ENCODE data around the gene MCM3AP.

MCM3AP gene

GRCh38 chr21:46273341-46273740 lies 12.1 kb downstream of the MCM3AP start:
- no peak for DNase-seq (ENCODE audit: low read depth in 2 of 2)

DNA sequence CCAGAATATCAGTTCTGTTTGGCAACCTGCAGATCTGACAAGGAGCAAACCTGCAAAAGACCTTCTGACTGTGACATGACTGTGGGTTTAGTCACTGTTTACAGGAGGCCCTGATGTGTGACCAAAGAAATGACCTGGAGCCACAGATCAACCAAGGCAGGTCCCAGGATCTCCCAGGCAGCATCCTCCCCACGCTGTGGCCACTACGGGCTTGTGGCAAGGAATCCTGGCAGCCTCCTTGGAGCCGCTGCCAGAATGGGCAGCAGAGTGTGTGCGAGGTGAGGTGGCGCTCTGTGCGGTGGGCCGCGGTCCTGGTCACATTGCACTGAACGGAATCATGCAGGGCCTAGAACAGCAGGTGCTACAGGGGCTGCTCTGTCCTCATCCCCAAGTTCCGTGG lies 15.9 kb downstream of the MCM3AP start:
- DNase-seq (ENCODE audit: low read depth in 2 of 2), result no peak

DNA sequence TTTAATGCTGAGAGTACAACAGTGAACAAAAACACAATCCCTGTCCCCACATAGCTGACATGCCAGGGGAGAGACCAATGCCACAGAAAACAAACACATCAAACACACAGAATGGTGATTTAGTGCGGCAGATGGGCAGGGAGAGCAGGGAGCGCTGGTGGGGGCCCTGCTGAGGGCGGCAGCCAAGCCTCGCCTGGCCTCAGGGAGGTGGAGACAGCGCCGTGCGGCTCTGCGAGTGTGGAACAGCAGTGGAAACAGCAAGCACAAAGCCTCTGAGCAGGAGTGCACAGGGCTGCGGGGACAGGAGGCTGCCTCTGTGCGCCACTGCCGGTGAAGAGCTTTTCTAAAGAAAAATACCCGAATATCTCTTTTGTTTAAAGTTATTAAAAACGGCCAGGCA lies 17.0 kb downstream of the MCM3AP start:
- DNase-seq (ENCODE audit: low read depth in 2 of 2), result no peak

- no peak for DNase-seq (ENCODE audit: low read depth in 2 of 2)
These were observed 18.5 kb downstream of the MCM3AP start for GRCh38 chr21:46266946-46267345.

- DNase-seq (ENCODE audit: low read depth in 2 of 2), result no peak
These were observed 19.5 kb downstream of the MCM3AP start for GRCh38 chr21:46265736-46266525.

- no peak for DNase-seq (ENCODE audit: low read depth in 2 of 2)
These were observed 20.7 kb downstream of the MCM3AP start for GRCh38 chr21:46264690-46265144.

GRCh38 chr21:46264046-46264689 lies 21.2 kb downstream of the MCM3AP start:
- DNase-seq (ENCODE audit: low read depth in 2 of 2), result no peak

GRCh38 chr21:46256501-46256994 lies 28.9 kb downstream of the MCM3AP start:
- no peak for DNase-seq (ENCODE audit: low read depth in 2 of 2)

GRCh38 chr21:46255758-46256337 lies 29.6 kb downstream of the MCM3AP start:
- no peak for DNase-seq (ENCODE audit: low read depth in 2 of 2)

GRCh38 chr21:46255166-46255565 lies 30.2 kb downstream of the MCM3AP start:
- no peak for DNase-seq (ENCODE audit: low read depth in 2 of 2)

DNA sequence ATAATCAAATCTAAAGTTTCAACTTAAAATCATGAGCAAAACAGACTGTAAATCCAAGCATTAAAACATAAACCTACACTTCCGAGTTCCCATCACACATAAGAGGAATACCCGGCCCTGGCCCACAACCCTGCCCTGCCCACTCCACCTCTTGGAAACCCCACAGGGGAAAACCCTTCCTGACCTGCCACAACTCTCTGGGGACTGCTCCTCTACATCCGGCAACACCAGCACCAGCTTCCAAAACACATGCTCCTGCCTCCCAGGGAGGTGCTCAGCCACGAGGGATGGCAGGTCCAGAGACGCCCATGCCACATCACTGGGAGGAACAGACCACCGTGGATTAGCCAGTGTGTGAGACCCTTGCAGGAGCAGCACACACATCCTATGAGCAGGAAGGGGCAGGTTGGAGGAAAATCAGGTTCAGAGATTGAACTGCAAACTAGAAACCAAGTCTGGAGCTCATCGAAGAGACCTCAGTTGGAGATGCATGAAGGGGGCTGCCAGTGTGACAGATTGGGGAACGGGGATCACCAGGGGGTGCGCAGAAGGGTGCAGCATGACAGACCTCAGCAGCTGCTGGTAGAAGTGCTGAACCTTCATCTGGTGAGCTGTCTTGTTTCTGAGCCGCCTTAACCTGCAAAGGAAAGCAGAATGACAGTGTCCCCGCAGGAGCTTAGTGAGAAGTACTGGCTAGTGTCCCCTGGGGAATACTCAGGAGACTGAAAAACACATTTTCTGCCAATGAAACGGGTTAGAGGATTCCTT lies 31.0 kb downstream of the MCM3AP start:
- no peak for DNase-seq (ENCODE audit: low read depth in 2 of 2)

- no peak for DNase-seq (ENCODE audit: low read depth in 2 of 2)
These were observed 31.7 kb downstream of the MCM3AP start for GRCh38 chr21:46253610-46254124.

DNA sequence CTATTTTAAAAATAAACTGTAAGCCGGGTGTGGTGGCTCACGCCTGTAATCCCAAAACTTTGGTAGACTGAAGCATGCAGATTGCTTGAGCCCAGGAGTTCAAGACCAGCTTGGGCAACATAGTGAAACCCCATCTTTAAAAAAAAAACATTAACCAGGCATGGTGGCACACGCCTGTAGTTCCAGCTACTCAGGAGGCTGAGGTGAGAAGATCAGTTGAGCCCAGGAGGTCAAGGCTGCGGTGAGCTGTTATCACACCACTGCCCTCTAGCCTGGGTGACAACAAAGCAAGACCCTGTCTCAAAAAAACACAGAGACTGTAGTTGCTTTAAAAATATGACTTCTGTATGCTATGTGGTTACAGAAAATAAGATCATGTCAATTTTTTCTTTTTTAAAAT lies 32.6 kb downstream of the MCM3AP start:
- no peak for DNase-seq (ENCODE audit: low read depth in 2 of 2)

DNA sequence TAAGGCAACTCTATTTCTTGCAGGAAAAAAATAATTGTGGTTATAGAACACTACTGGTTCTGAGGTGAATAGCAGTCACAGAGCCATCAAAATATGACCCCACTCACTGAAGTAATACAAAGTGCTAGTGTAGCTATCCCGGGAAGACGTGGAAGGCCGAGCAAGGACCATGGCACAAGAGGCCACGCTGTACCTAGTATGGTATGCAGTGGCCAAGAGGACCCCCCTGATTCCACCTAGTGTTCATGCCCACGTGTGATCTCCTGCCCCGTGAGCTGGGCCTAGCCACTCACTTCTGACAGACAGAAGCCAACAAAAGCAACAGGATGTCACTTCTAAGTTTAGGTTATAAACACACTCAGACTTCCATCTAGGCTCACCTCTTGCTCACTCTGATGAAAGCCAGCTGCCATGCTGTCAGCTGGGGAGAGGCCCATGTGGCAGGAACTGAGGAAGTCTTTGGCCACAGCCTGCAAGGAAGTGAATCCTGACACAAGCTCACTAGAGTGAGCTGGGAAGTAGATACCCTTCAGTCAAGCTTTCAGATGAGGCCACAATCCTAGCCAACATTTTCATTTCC lies 35.2 kb downstream of the MCM3AP start:
- DNase-seq (ENCODE audit: low read depth in 2 of 2), result no peak

DNA sequence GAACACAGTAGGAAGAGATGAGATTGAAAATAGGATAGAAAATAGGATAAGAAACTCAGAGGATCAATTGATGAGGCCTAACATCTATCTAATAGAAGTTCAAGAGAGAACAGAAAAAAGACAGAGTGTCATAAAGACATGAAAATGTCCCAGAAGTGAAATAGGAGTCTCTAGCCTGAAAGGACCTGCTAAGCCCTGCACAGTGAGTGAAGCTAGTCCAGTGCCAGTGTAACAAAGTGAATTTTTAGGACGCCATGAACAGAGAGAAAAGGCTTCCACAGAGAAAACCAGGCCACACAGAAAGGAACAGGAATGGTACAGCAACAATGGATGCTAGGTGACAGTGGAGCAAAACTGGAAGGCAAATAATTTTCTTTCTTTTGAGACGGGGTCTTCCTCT lies 36.6 kb downstream of the MCM3AP start:
- DNase-seq (ENCODE audit: low read depth in 2 of 2), result no peak

- DNase-seq (ENCODE audit: low read depth in 2 of 2), result no peak
These were observed 37.0 kb downstream of the MCM3AP start for GRCh38 chr21:46248422-46248782.

GRCh38 chr21:46247699-46248421 lies 37.6 kb downstream of the MCM3AP start:
- no peak for DNase-seq (ENCODE audit: low read depth in 2 of 2)

DNA sequence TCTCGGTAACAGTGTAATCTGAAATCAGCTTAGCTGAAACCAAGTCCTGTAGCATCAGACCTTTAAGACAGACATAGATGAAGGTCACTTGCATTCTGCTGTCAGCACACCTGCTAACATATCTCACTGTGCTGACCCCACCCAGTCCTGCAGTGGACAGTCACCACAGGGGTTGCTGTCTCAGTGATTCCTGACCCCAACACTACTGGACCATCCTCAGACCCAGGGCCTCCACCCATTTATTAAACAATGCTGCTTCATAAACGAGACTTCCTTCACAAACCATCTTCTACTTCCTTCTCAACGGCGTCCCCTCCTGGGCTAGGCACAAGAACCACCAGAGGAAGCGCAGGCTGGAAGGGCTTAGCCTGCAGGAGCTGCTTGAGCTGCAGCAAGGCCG lies 39.1 kb downstream of the MCM3AP start:
- no peak for DNase-seq (ENCODE audit: low read depth in 2 of 2)

DNA sequence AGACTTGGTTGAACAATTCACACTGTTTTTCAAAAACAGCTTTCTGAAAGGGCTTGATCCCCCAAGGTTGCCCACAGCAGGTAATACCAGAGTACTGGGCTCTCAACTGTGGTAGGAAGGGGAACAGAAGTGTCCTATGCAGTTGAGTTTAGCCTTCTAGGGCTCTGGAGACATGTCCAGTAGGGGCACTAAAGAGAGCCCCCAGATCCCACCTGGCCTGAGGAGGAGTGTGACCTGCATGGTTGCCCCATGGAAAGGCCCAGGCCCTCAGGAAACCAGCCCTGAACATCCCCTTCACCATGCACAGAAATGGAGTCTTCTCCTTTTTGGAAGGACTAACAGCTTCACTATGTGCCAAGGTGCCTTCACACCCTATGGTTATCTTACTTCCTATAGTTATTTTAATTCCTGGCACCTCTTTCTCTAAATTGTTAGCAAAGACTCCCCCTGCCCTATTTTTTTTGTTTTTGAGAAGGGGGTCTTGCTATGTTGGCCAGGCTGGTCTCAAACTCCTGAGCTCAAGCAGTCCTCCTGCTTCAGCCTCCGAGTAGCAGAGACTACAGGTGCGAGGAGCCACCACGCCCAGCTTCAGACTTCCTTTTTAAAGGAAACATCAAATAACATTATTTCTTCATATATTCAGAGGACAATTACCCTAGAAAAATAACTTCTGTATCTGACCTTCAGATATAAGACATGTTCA lies 40.0 kb downstream of the MCM3AP start:
- DNase-seq (ENCODE audit: low read depth in 2 of 2), result no peak

DNA sequence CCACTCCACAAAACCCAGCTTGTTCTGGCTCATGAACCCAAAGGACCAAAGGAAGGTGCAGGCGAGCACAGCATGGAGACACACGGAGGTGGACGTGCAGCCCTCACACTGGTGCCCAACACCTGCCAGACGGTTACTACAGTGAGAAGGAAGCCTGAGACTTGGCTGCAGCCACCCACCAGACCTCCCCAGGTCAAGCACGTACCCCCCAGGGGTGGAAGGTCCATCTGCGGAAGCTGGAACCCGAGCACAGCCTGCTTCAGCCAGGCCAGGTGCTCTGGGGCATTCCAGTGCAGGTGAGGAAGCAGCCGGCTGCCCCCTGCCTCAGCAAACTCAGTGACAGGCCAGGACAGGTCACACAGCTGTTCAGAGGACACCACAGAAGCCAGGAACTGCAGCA lies 40.8 kb downstream of the MCM3AP start:
- no peak for DNase-seq (ENCODE audit: low read depth in 2 of 2)
